IMR-90 (cell line): ENCODE data around the gene CPNE9. TPM values are rescaled to one million over a fixed set of nuclear protein-coding genes. Genes with fewer than 3 reads are reported as not detected.

Experiments used
- ATAC-seq: fragments of 200-7000 bp; cut with Tn5 transposase; 2 replicates; pipeline ENCODE4 v1.9.1; 2020; ENCODE audit warnings: low read depth, mild to moderate bottlenecking, moderate library complexity
- BruUV-seq: library from RNA; stranded (reverse); fragments of 400-500 nt; replicated peaks from 2 replicates; lab custom pipeline; 2021; lab: Mats Ljungman, UMichigan
- CTCF ChIA-PET: fragments of 300-600 bp; formaldehyde crosslinking; extraction: SDS; loops from one replicate; lab custom pipeline; 2021; ENCODE audit warnings: antibody characterized with exemption; lab: Yijun Ruan, JAX
- POLR2A ChIA-PET: fragments of 300-600 bp; sonication (Branson Sonifier 250); formaldehyde crosslinking; loops from one replicate; lab custom pipeline; 2022; ENCODE audit warnings: antibody characterized with exemption; ENCODE audit not compliant: unreplicated experiment; lab: Charles Lee
- DNase-seq: peaks from one replicate; pipeline ENCODE4 v3.0.0; 2013
- H2AFZ ChIP-seq: replicated peaks from 2 replicates; pipeline ENCODE3; 2013; ENCODE audit warnings: low read length, mild to moderate bottlenecking; ENCODE audit not compliant: poor library complexity
- H2AK5ac ChIP-seq: 2 replicates; pipeline ENCODE4 v1.6.1; 2013; ENCODE audit warnings: low read depth, low read length, inconsistent platforms
- H2AK9ac ChIP-seq: replicated peaks from 2 replicates; pipeline ENCODE3; 2013; ENCODE audit warnings: mild to moderate bottlenecking, low read depth, low read length, moderate library complexity; ENCODE audit not compliant: poor library complexity
- H2BK120ac ChIP-seq: 2 replicates; pipeline ENCODE4 v1.6.1; 2013; ENCODE audit warnings: low read depth, low read length, inconsistent platforms
- H2BK15ac ChIP-seq: 3 replicates; pipeline ENCODE4 v1.6.1; 2013; ENCODE audit warnings: low read depth, low read length, inconsistent platforms
- H2BK20ac ChIP-seq: 2 replicates; pipeline ENCODE4 v1.6.1; 2013; ENCODE audit warnings: low read depth, mild to moderate bottlenecking, inconsistent platforms, low read length, moderate library complexity
- H2BK5ac ChIP-seq: 2 replicates; pipeline ENCODE4 v1.6.1; 2013; ENCODE audit warnings: mild to moderate bottlenecking, low read depth, low read length, inconsistent platforms; ENCODE audit not compliant: poor library complexity, severe bottlenecking
- H3K14ac ChIP-seq: replicated peaks from 2 replicates; pipeline ENCODE4 v1.6.1; 2013; ENCODE audit warnings: low read depth, low read length, inconsistent platforms
- H3K18ac ChIP-seq: 2 replicates; pipeline ENCODE4 v1.6.1; 2013; ENCODE audit warnings: low read depth, low read length, control low read depth
- H3K23ac ChIP-seq: 2 replicates; pipeline ENCODE4 v1.6.1; 2013; ENCODE audit warnings: low read depth, low read length, inconsistent platforms
- H3K27ac ChIP-seq: 2 replicates; pipeline ENCODE4 v1.5.1; 2013; ENCODE audit warnings: mild to moderate bottlenecking, control low read depth, low read length; ENCODE audit not compliant: insufficient read depth
- H3K27me3 ChIP-seq: 2 replicates; pipeline ENCODE4 v1.6.1; 2013; ENCODE audit warnings: low read length; ENCODE audit not compliant: control insufficient read depth, insufficient read depth
- H3K36me3 ChIP-seq: 2 replicates; pipeline ENCODE4 v1.6.1; 2013; ENCODE audit warnings: low read length, mixed read lengths; ENCODE audit not compliant: control insufficient read depth, insufficient read depth
- H3K4ac ChIP-seq: 2 replicates; pipeline ENCODE4 v1.6.1; 2013; ENCODE audit warnings: low read depth, low read length, inconsistent platforms
- H3K4me1 ChIP-seq: 2 replicates; pipeline ENCODE4 v1.6.1; 2013; ENCODE audit warnings: low read length, mixed read lengths; ENCODE audit not compliant: control insufficient read depth, insufficient read depth
- H3K4me2 ChIP-seq: 2 replicates; pipeline ENCODE4 v1.6.1; 2013; ENCODE audit warnings: low read depth, mild to moderate bottlenecking, control low read depth, low read length, moderate library complexity
- H3K4me3 ChIP-seq: 2 replicates; pipeline ENCODE4 v1.5.1; 2013; ENCODE audit warnings: low read depth, mild to moderate bottlenecking, control low read depth, low read length, moderate library complexity; ENCODE audit not compliant: insufficient read depth
- H3K56ac ChIP-seq: 2 replicates; pipeline ENCODE4 v1.6.1; 2013; ENCODE audit warnings: low read length, inconsistent platforms; ENCODE audit not compliant: insufficient read depth; ENCODE audit errors: extremely low read depth
- H3K79me1 ChIP-seq, 2 experiments: 2 replicates each; pipeline ENCODE4 v1.6.1; 2013; ENCODE audit warnings: low read length in 2 of 2, inconsistent platforms in 1 of 2, low read depth in 1 of 2
- H3K9ac ChIP-seq: 2 replicates; pipeline ENCODE4 v1.6.1; 2013; ENCODE audit warnings: low read depth, low read length, control low read depth
- H3K9me1 ChIP-seq: 2 replicates; pipeline ENCODE4 v1.6.1; 2013; ENCODE audit warnings: low read length, inconsistent platforms; ENCODE audit not compliant: insufficient read depth
- H3K9me3 ChIP-seq: 2 replicates; pipeline ENCODE4 v1.6.1; 2013; ENCODE audit warnings: low read length; ENCODE audit not compliant: control insufficient read depth, insufficient read depth
- H4K20me1 ChIP-seq: 2 replicates; pipeline ENCODE4 v1.6.1; 2013; ENCODE audit warnings: low read length, inconsistent platforms; ENCODE audit not compliant: insufficient read depth
- H4K5ac ChIP-seq: 2 replicates; pipeline ENCODE4 v1.6.1; 2013; ENCODE audit warnings: mild to moderate bottlenecking, low read depth, low read length, control low read depth
- H4K8ac ChIP-seq, 2 experiments: 2 replicates each; pipeline ENCODE4 v1.6.1; 2013; ENCODE audit warnings: low read depth in 2 of 2, low read length in 2 of 2, control low read depth in 1 of 2, inconsistent platforms in 1 of 2
- H4K91ac ChIP-seq: 2 replicates; pipeline ENCODE4 v1.6.1; 2013; ENCODE audit warnings: low read depth, low read length, inconsistent platforms; ENCODE audit not compliant: insufficient read depth
- BHLHE40 ChIP-seq: fragments of 150-350 bp; IDR thresholded peaks from 2 replicates; pipeline ENCODE4 v1.6.1; 2016; ENCODE audit warnings: mild to moderate bottlenecking, low read depth, low read length
- CEBPB ChIP-seq: IDR thresholded peaks from 2 replicates; pipeline ENCODE4 v1.6.1; 2012; ENCODE audit warnings: low read depth, low read length, improper control_type of control experiment
- CHD1 ChIP-seq: IDR thresholded peaks from 2 replicates; pipeline ENCODE4 v1.6.1; 2012; ENCODE audit warnings: low read depth, low read length, improper control_type of control experiment
- CTCF ChIP-seq: conservative IDR thresholded peaks from 2 replicates; pipeline ENCODE4 v1.5.1; 2012; ENCODE audit warnings: mild to moderate bottlenecking, low read depth, low read length, improper control_type of control experiment
- ELK1 ChIP-seq: fragments of 150-350 bp; IDR thresholded peaks from 2 replicates; pipeline ENCODE4 v1.6.1; 2016; ENCODE audit warnings: low read depth, mild to moderate bottlenecking, low read length, moderate library complexity, borderline replicate concordance
- FOS ChIP-seq: fragments of 150-350 bp; IDR thresholded peaks from 2 replicates; pipeline ENCODE4 v1.6.1; 2016; ENCODE audit warnings: low read depth, low read length
- MAFK ChIP-seq: IDR thresholded peaks from 2 replicates; pipeline ENCODE4 v1.6.1; 2012; ENCODE audit warnings: low read depth, low read length, improper control_type of control experiment
- MAZ ChIP-seq: IDR thresholded peaks from 2 replicates; pipeline ENCODE4 v1.6.1; 2012; ENCODE audit warnings: low read depth, mild to moderate bottlenecking, low read length, improper control_type of control experiment, moderate library complexity, borderline replicate concordance
- MXI1 ChIP-seq: IDR thresholded peaks from 2 replicates; pipeline ENCODE4 v1.6.1; 2012; ENCODE audit warnings: low read depth, mild to moderate bottlenecking, low read length, moderate library complexity, borderline replicate concordance
- NFE2L2 ChIP-seq: fragments of 150-350 bp; IDR thresholded peaks from 2 replicates; pipeline ENCODE4 v1.6.1; 2016; ENCODE audit warnings: low read depth, mild to moderate bottlenecking, low read length
- POLR2A ChIP-seq: IDR thresholded peaks from 2 replicates; pipeline ENCODE4 v1.6.1; 2012; ENCODE audit warnings: mild to moderate bottlenecking, low read depth, low read length
- RAD21 ChIP-seq: IDR thresholded peaks from 2 replicates; pipeline ENCODE4 v1.6.1; 2012; ENCODE audit warnings: low read length, improper control_type of control experiment
- RCOR1 ChIP-seq: IDR thresholded peaks from 2 replicates; pipeline ENCODE4 v1.6.1; 2012; ENCODE audit warnings: mild to moderate bottlenecking, low read length, improper control_type of control experiment; ENCODE audit not compliant: insufficient replicate concordance
- RFX5 ChIP-seq: IDR thresholded peaks from 2 replicates; pipeline ENCODE4 v1.8.0; 2012; ENCODE audit warnings: low read depth, mild to moderate bottlenecking, low read length, moderate library complexity
- SMC3 ChIP-seq: fragments of 150-350 bp; IDR thresholded peaks from 2 replicates; pipeline ENCODE4 v1.6.1; 2016; ENCODE audit warnings: low read depth, mild to moderate bottlenecking, antibody characterized with exemption, low read length, moderate library complexity
- USF2 ChIP-seq: fragments of 150-350 bp; IDR thresholded peaks from 2 replicates; pipeline ENCODE4 v1.6.1; 2017; ENCODE audit warnings: mild to moderate bottlenecking, antibody characterized with exemption, low read length, low read depth
- WGBS, 2 experiments: methylation state at CpG; one replicate each; pipeline versions ENCODE4 v1.1.5 to v1.1.7; 2013; ENCODE audit warnings: missing lambda C conversion rate in 2 of 2; ENCODE audit not compliant: insufficient read length in 1 of 2; ENCODE audit errors: extremely low coverage in 2 of 2; 5-methylcytosine and 5-hydroxymethylcytosine counted together
- dilution Hi-C: fragments of 300-500 bp; cut with HindIII; formaldehyde crosslinking; loops from one replicate; pipeline ENCODE4 v1.14.3; 2018; ENCODE audit warnings: low sequenced_read_pairs; ENCODE audit not compliant: unreplicated experiment
- in situ Hi-C: fragments of 300-500 bp; cut with MboI; formaldehyde crosslinking; loops from 3 replicates; pipeline ENCODE4 v1.14.3; 2019; ENCODE audit warnings: low sequenced_read_pairs, inconsistent platforms, mixed read lengths
- intact Hi-C: fragments of 100-400 bp; cut with micrococcal nuclease; formaldehyde crosslinking; loops from 2 replicates; pipeline ENCODE4 v1.10.0; 2022
- polyA plus RNA-seq, 3 experiments: library from polyadenylated mRNA; depleted of rRNA; stranded (reverse); fragments of >200 nt; gene quantifications; 2 replicates each; pipeline ENCODE4 v1.2.3, GENCODE V29; 2012; ENCODE audit warnings: low replicate concordance in 1 of 3
- total RNA-seq: library from RNA; depleted of rRNA; stranded (reverse); fragments of >200 nt; gene quantifications from 2 replicates; pipeline ENCODE4 v1.2.3, GENCODE V29; 2012

The CPNE9 gene
- total and polyA plus RNA-seq, 2 of the 4 experiments (the other 2 are of a cell fraction) = not detected

GRCh38 chr3:9743548-9743947 is 39.9 kb downstream of the CPNE9 start:
- Histone ChIP-seq H3K9me1 (peaks cover 11% of the 10 kb centered on the region), H4K91ac (no peak overlapping the region), H3K4ac (no peak overlapping the region), H4K5ac (no peak overlapping the region), H2AK9ac (no peak overlapping the region), H3K9ac (no peak overlapping the region), H2BK5ac (no peak overlapping the region), H3K79me1 (peaks cover 22 to 32% of the 10 kb centered on the region in 2 experiments), H2BK15ac (no peak overlapping the region), H3K18ac (no peak overlapping the region), H3K27ac (no peak overlapping the region), H2BK20ac (no peak overlapping the region), H3K27me3 (no peaks in the 10 kb centered on the region), H3K9me3 (no peaks in the 10 kb centered on the region), H3K23ac (no peak overlapping the region), H3K36me3 (peaks cover 86% of the 10 kb centered on the region), H3K4me2 (no peak overlapping the region), H3K14ac (no peak overlapping the region), H3K56ac (no peak overlapping the region), H2AK5ac (no peak overlapping the region), H3K4me1 (peaks cover 13% of the 10 kb centered on the region), H3K4me3 (no peak overlapping the region), H2AFZ (no peak overlapping the region), H4K20me1 (peaks cover 6% of the 10 kb centered on the region; the same call in 1 of the 2 replicates), H2BK120ac (no peak overlapping the region), H4K8ac (no peak overlapping the region)
- CTCF ChIA-PET = no interaction called here
- no TSS peak for BruUV-seq
- POLR2A ChIA-PET = no interaction called here
- ATAC-seq (no peak), DNase-seq (no peak)
- WGBS, 2 experiments = 96% methylated on average over 18 of the region's 18 CpGs; no CpG with 5 or more reads in 1 of the 2 experiments
- in situ Hi-C loops = no loop called here
- dilution Hi-C loops = no loop called here
- intact Hi-C loops = no loop called here
- no peak for TF ChIP-seq USF2
- TF ChIP-seq BHLHE40 = no peak
- TF ChIP-seq RAD21 = no peak
- TF ChIP-seq CTCF = no peak
- TF ChIP-seq CEBPB = no peak
- no peak for TF ChIP-seq ELK1
- no peak for TF ChIP-seq RFX5
- TF ChIP-seq CHD1 = no peak
- TF ChIP-seq RCOR1 = no peak
- no peak for TF ChIP-seq FOS
- no peak for TF ChIP-seq SMC3
- no peak for TF ChIP-seq NFE2L2
- no peak for TF ChIP-seq MAZ
- TF ChIP-seq MAFK = no peak
- no peak for TF ChIP-seq MXI1
- no peak for TF ChIP-seq POLR2A
